Measurements from ENCODE around the gene NDC80.

DNA sequence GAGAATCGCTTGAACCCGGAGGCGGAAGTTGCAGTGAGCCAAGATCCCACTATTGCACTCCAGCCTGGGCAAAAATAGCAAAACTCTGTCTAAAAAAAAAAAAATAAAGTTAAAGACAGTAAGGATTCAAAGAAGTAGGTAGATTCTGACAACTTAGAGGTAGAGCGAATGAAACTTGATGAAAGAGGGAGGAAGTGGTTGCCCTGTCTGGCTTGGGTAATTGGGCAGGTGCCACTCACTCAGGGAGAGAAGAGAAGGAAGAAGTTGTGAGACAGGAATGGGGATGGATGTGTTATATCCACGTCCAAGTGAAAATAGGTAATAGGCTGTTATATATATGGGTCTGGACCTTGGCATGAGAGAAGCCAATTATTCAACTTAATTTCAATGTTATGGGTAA lies 26.3 kb downstream of the NDC80 start:
- no peak for TF ChIP-seq CTCF (IDR thresholded peaks at IDR 0.05; ENCODE audit: low read length)
- no peak for TF ChIP-seq EZH2phosphoT487 (IDR thresholded peaks at IDR 0.05; ENCODE audit: low read length)
- TF ChIP-seq EZH2 (optimal IDR thresholded peaks at IDR 0.05; ENCODE audit: low read depth, low read length), result no peak
